ENCODE measurements around the gene ECHDC3.

DNA sequence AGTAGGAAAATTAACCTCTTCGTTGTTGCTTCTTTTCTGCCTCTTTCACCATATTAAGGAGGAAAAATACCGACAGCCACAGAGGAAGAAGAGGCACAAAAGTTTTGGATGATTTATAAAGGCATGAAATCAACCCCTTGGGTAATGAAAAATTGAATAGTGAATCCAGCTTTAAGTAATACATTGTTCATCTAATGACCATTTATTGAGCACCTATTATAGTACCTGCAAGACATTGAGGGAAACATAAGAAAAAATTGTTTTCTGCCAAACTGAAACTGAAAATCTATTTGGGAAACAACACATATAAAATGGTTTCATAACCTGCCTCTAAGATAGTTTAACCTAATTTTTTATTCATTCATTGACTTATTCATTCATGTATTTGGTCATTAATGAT is 8.2 kb downstream of the ECHDC3 start:
- TF ChIP-seq, protein P1, sequence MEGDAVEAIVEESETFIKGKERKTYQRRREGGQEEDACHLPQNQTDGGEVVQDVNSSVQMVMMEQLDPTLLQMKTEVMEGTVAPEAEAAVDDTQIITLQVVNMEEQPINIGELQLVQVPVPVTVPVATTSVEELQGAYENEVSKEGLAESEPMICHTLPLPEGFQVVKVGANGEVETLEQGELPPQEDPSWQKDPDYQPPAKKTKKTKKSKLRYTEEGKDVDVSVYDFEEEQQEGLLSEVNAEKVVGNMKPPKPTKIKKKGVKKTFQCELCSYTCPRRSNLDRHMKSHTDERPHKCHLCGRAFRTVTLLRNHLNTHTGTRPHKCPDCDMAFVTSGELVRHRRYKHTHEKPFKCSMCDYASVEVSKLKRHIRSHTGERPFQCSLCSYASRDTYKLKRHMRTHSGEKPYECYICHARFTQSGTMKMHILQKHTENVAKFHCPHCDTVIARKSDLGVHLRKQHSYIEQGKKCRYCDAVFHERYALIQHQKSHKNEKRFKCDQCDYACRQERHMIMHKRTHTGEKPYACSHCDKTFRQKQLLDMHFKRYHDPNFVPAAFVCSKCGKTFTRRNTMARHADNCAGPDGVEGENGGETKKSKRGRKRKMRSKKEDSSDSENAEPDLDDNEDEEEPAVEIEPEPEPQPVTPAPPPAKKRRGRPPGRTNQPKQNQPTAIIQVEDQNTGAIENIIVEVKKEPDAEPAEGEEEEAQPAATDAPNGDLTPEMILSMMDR (IDR thresholded peaks at IDR 0.05): no peak
- TF ChIP-seq POLR2A (IDR thresholded peaks at IDR 0.05): no peak

Data from lower leg skin (tissue), 3 donors.